Caki2 (cell line): ENCODE results near the gene NDUFB6. TPM values are rescaled to one million over a fixed set of nuclear protein-coding genes. Genes with fewer than 3 reads are reported as not detected.
"Not testable (repeated sequence)": the region's sequence is repeated elsewhere in the genome, so short reads cannot be mapped to it uniquely, and the experiment has no call there.

Experiments used
- DNase-seq: peaks from one replicate; pipeline ENCODE4 v3.0.0-alpha.2; 2015; ENCODE audit warnings: low read depth
- in situ Hi-C: cut with HindIII; loops from 2 replicates; pipeline ENCODE4 v1.10.0; 2016; ENCODE audit warnings: low sequenced_read_pairs, low pct_unique_long_range_greater_than_20kb, mixed read lengths
- total RNA-seq: library from RNA; depleted of rRNA; stranded (reverse); fragments of >200 nt; shearing (Covaris generic); gene quantifications from 2 replicates; pipeline ENCODE4 v1.2.3, GENCODE V29; 2014; ENCODE audit warnings: low replicate concordance

The NDUFB6 gene
- total RNA-seq, 1 experiment from 2014 or later: 99.5 TPM

GRCh38 chr9:32574858-32575257 lies 1.9 kb upstream of the NDUFB6 start:
- no peak for DNase-seq
- in situ Hi-C loops: loop anchor here (25.0 kb wide), 1 partner anchor 412 kb away; no protein-coding TSS in a partner anchor

GRCh38 chr9:32573821-32574220 lies 862 bp upstream of the NDUFB6 start:
- in situ Hi-C loops: loop anchor here (25.0 kb wide), 1 partner anchor 413 kb away; no protein-coding TSS in a partner anchor
- DNase-seq: no peak

- peak; percentile 55 for DNase-seq
- in situ Hi-C loops: loop anchor here (25.0 kb wide), 1 partner anchor 415 kb away; no protein-coding TSS in a partner anchor
These were observed 725 bp downstream of the NDUFB6 start for GRCh38 chr9:32571969-32572899.

- in situ Hi-C loops: loop anchor here (25.0 kb wide), 1 partner anchor 417 kb away; no protein-coding TSS in a partner anchor
- DNase-seq: no peak
These were observed 2.7 kb downstream of the NDUFB6 start for GRCh38 chr9:32570262-32570661.

GRCh38 chr9:32566770-32567169 lies 6.2 kb downstream of the NDUFB6 start:
- DNase-seq: no peak
- in situ Hi-C loops: loop anchor here (25.0 kb wide), 1 partner anchor 421 kb away; no protein-coding TSS in a partner anchor

GRCh38 chr9:32565967-32566366 lies 7.0 kb downstream of the NDUFB6 start:
- in situ Hi-C loops: loop anchor here (25.0 kb wide), 1 partner anchor 421 kb away; no protein-coding TSS in a partner anchor
- DNase-seq: no peak

GRCh38 chr9:32558408-32558934 lies 14.5 kb downstream of the NDUFB6 start:
- in situ Hi-C loops: loop anchor here (25.0 kb wide), 1 partner anchor 429 kb away; no protein-coding TSS in a partner anchor
- no peak for DNase-seq

- DNase-seq: no peak
- in situ Hi-C loops: loop anchor here (25.0 kb wide), 1 partner anchor 433 kb away; no protein-coding TSS in a partner anchor
These were observed 18.4 kb downstream of the NDUFB6 start for GRCh38 chr9:32554591-32554990.

GRCh38 chr9:32554107-32554506 lies 18.9 kb downstream of the NDUFB6 start:
- in situ Hi-C loops: loop anchor here (25.0 kb wide), 1 partner anchor 433 kb away; no protein-coding TSS in a partner anchor
- no peak for DNase-seq

- peak; percentile 89 for DNase-seq
- in situ Hi-C loops: loop anchor here (25.0 kb wide), 1 partner anchor 435 kb away; no protein-coding TSS in a partner anchor
These were observed 20.6 kb downstream of the NDUFB6 start, which contains the start of the genes SMIM27 and TOPORS for GRCh38 chr9:32552172-32552872. SMIM27 (plus strand) TSS chr9:32552327; CDS start chr9:32552435, 108 bp downstream. TOPORS (minus strand) TSS chr9:32552586; CDS start chr9:32552436, 150 bp downstream.

GRCh38 chr9:32551276-32552051 lies 21.5 kb downstream of the NDUFB6 start:
- DNase-seq: no peak
- in situ Hi-C loops: loop anchor here (25.0 kb wide), 1 partner anchor 436 kb away; no protein-coding TSS in a partner anchor

- in situ Hi-C loops: loop anchor here (25.0 kb wide), 1 partner anchor 437 kb away; no protein-coding TSS in a partner anchor
- peak; percentile 90 for DNase-seq
These were observed 22.2 kb downstream of the NDUFB6 start for GRCh38 chr9:32550562-32551275.

- peak; percentile 41 for DNase-seq
- in situ Hi-C loops: loop anchor here (25.0 kb wide), 1 partner anchor 437 kb away; no protein-coding TSS in a partner anchor
These were observed 22.8 kb downstream of the NDUFB6 start for GRCh38 chr9:32550150-32550561.

GRCh38 chr9:32548213-32548612 lies 24.7 kb downstream of the NDUFB6 start:
- in situ Hi-C loops, DNase-seq: not testable (repeated sequence)

GRCh38 chr9:32545884-32546283 lies 27.1 kb downstream of the NDUFB6 start:
- no peak for DNase-seq
- in situ Hi-C loops: no loop called here

- no peak for DNase-seq
- in situ Hi-C loops: no loop called here
These were observed 29.9 kb downstream of the NDUFB6 start for GRCh38 chr9:32543047-32543446.

- in situ Hi-C loops: no loop called here
- DNase-seq: no peak
These were observed 39.1 kb downstream of the NDUFB6 start for GRCh38 chr9:32533816-32534215.
